Transverse colon (tissue), 4 donors: ENCODE data around the gene PSMD3. TPM values are rescaled to one million over a fixed set of nuclear protein-coding genes. Genes with fewer than 3 reads are reported as not detected.

Experiments
- DNase-seq: peaks from one replicate; pipeline ENCODE4 v3.0.0-alpha.2; 2019
- H3K27ac ChIP-seq, 4 donors: fragments of 200-600 bp; sonication (generic); 2 replicates each; pipeline ENCODE4 v1.5.1; 2016 to 2018; ENCODE audit warnings: inconsistent platforms in 4 of 4
- H3K27me3 ChIP-seq: fragments of 200-600 bp; sonication (generic); 2 replicates; pipeline ENCODE4 v1.5.1; 2017; ENCODE audit warnings: inconsistent platforms
- H3K36me3 ChIP-seq, 4 donors: fragments of 200-600 bp; sonication (generic); 2 replicates each; pipeline ENCODE4 v1.5.1; 2017 to 2019; ENCODE audit warnings: inconsistent platforms in 4 of 4
- H3K4me1 ChIP-seq, 4 donors: fragments of 200-600 bp; sonication (generic); 2 replicates each; pipeline ENCODE4 v1.5.1; 2017 to 2020; ENCODE audit warnings: inconsistent platforms in 4 of 4
- H3K4me3 ChIP-seq, 4 donors: fragments of 200-600 bp; sonication (generic); 1 replicate in 1 of 4; 2 replicates in 3 of 4; pipeline versions ENCODE4 v1.5.1 to v1.6.1; 2017 to 2019; ENCODE audit warnings: inconsistent platforms in 4 of 4
- H3K9me3 ChIP-seq, 2 donors: fragments of 200-600 bp; sonication (generic); 2 replicates each; pipeline ENCODE4 v1.5.1; 2017 to 2019; ENCODE audit warnings: inconsistent platforms in 2 of 2
- CTCF ChIP-seq, 5 experiments: fragments of 200-600 bp in 3 of 5; fragments of 450-650 bp in 2 of 5; sonication (generic) in 3 of 5; IDR thresholded peaks; 1 replicate in 2 of 5; 2 replicates in 3 of 5; pipeline ENCODE4 v1.5.1; 2016 to 2017; ENCODE audit warnings: antibody characterized with exemption in 5 of 5, inconsistent platforms in 3 of 5, mild to moderate bottlenecking in 2 of 5, moderate library complexity in 1 of 5
- EP300 ChIP-seq: sonication (generic); formaldehyde crosslinking; IDR thresholded peaks from one replicate; pipeline ENCODE4 v1.6.1; 2017; ENCODE audit warnings: antibody characterized with exemption, low read depth
- POLR2A ChIP-seq: fragments of 450-650 bp; IDR thresholded peaks from one replicate; pipeline ENCODE4 v1.6.1; 2016; ENCODE audit warnings: antibody characterized with exemption, mild to moderate bottlenecking, moderate library complexity
- POLR2AphosphoS5 ChIP-seq, 3 donors: sonication (generic); formaldehyde crosslinking; IDR thresholded peaks; one replicate each; pipeline ENCODE4 v1.6.1; 2016; ENCODE audit warnings: antibody characterized with exemption in 3 of 3
- WGBS, 2 donors: methylation state at CpG; one replicate each; pipeline ENCODE4 v1.1.5; 2018; ENCODE audit warnings: low coverage in 1 of 2; 5-methylcytosine and 5-hydroxymethylcytosine counted together
- in situ Hi-C, 4 donors: fragments of 200-750 bp; cut with MboI; loops; one replicate each; pipeline versions ENCODE4 v1.15.0 to v1.15.1; 2017; ENCODE audit warnings: low sequenced_read_pairs in 3 of 4, low pct_ligation_motif_present in 1 of 4, low pct_unique_long_range_greater_than_20kb in 1 of 4
- intact Hi-C: fragments of 100-400 bp; cut with DNase I; formaldehyde crosslinking; loops from one replicate; pipeline ENCODE4 v1.15.1; 2023; ENCODE audit warnings: low total_unique reads
- total RNA-seq, 4 donors: library from RNA; depleted of rRNA; stranded (reverse); fragments of >200 nt; gene quantifications; one replicate each; pipeline ENCODE4 v1.1.0, GENCODE V29; 2016

Gene PSMD3
- total RNA-seq, 4 donors from 2014 or later, result 80.7 to 117 (median 112) TPM

- in situ Hi-C loops (no loop called here), intact Hi-C loops (no loop called here)
- DNase-seq, result no peak
- Histone ChIP-seq H3K4me3 (no peak overlapping the region), H3K9me3 (no peaks in the 10 kb centered on the region), H3K27me3 (no peaks in the 10 kb centered on the region), H3K36me3 (no peaks in the 10 kb centered on the region), H3K4me1 (peaks cover 0 to 14% (median 6%) of the 10 kb centered on the region in 4 donors), H3K27ac (no peak overlapping the region)
- WGBS, 2 donors, result 38 to 47% methylated on average over 1 to 2 of the region's 2 CpGs
- TF ChIP-seq CTCF (IDR thresholded peaks at IDR 0.05), result no peak
- TF ChIP-seq POLR2AphosphoS5 (IDR thresholded peaks at IDR 0.05), result no peak
- no peak for TF ChIP-seq POLR2A
- no peak for TF ChIP-seq EP300
Measured at GRCh38 chr17:39949028-39949427, 31.6 kb upstream of the PSMD3 start.

- no peak for TF ChIP-seq EP300
- TF ChIP-seq POLR2AphosphoS5 (IDR thresholded peaks at IDR 0.05), result no peak
- no peak for TF ChIP-seq CTCF (IDR thresholded peaks at IDR 0.05)
- no peak for TF ChIP-seq POLR2A
- no peaks in the 10 kb centered on the region for H3K27me3 ChIP-seq
- H3K4me1 ChIP-seq, result peaks cover 0 to 14% (median 6%) of the 10 kb centered on the region in 4 donors
- H3K9me3 ChIP-seq, result no peaks in the 10 kb centered on the region
- intact Hi-C loops (no loop called here), in situ Hi-C loops (no loop called here)
- H3K27ac ChIP-seq, result no peak overlapping the region
- H3K36me3 ChIP-seq, result no peaks in the 10 kb centered on the region
- WGBS, 2 donors, result 65 to 80% methylated on average over 1 to 5 of the region's 5 CpGs
- no peak for DNase-seq
- no peak overlapping the region for H3K4me3 ChIP-seq
Measured at GRCh38 chr17:39950871-39951348, 29.7 kb upstream of the PSMD3 start.

- DNase-seq, result peak; percentile 29
- TF ChIP-seq EP300 (no peak), POLR2AphosphoS5 (IDR thresholded peaks at IDR 0.05) (no peak)
- Histone ChIP-seq H3K4me1 (peaks cover 0 to 14% (median 6%) of the 10 kb centered on the region in 4 donors), H3K27me3 (no peaks in the 10 kb centered on the region), H3K4me3 (peak overlapping the region; percentile 32 to 48 (median 34)), H3K9me3 (no peaks in the 10 kb centered on the region), H3K27ac (peak overlapping the region; percentile 53 to 80 (median 70)), H3K36me3 (no peaks in the 10 kb centered on the region)
- in situ Hi-C loops (no loop called here), intact Hi-C loops (no loop called here)
- WGBS, 2 donors, result 0 to 58% methylated on average over 1 to 22 of the region's 22 CpGs
Measured at GRCh38 chr17:39951924-39952679, 28.5 kb upstream of the PSMD3 start.

- Histone ChIP-seq H3K27ac (peak overlapping the region; percentile 53 to 80 (median 76)), H3K4me1 (peaks cover 0 to 14% (median 6%) of the 10 kb centered on the region in 4 donors), H3K4me3 (peak overlapping the region; percentile 32 to 48 (median 34)), H3K27me3 (no peaks in the 10 kb centered on the region), H3K36me3 (no peaks in the 10 kb centered on the region), H3K9me3 (no peaks in the 10 kb centered on the region)
- intact Hi-C loops, result no loop called here
- in situ Hi-C loops, result no loop called here
- peak; percentile 99 for DNase-seq
- TF ChIP-seq POLR2A, result peak; percentile 51
- peak in 2 of 3 donors; percentile 30 to 47 for TF ChIP-seq POLR2AphosphoS5 (IDR thresholded peaks at IDR 0.05)
- no peak for TF ChIP-seq CTCF (IDR thresholded peaks at IDR 0.05)
- TF ChIP-seq EP300, result no peak
- WGBS, 2 donors, result 0 to 1% methylated on average over 1 to 32 of the region's 55 CpGs
Measured at GRCh38 chr17:39952680-39953470, 27.7 kb upstream of the PSMD3 start.
